Colon (tissue), 2 donors: ENCODE measurements around the gene ELL2.

ENCODE experiments used
- FAIRE-seq: peaks from 2 replicates; lab custom pipeline; 2012; peaks lifted over from hg19 to GRCh38; lab: Jason Lieb, UNC
- donor health status: control.
- donor health status: control.

Gene ELL2

DNA sequence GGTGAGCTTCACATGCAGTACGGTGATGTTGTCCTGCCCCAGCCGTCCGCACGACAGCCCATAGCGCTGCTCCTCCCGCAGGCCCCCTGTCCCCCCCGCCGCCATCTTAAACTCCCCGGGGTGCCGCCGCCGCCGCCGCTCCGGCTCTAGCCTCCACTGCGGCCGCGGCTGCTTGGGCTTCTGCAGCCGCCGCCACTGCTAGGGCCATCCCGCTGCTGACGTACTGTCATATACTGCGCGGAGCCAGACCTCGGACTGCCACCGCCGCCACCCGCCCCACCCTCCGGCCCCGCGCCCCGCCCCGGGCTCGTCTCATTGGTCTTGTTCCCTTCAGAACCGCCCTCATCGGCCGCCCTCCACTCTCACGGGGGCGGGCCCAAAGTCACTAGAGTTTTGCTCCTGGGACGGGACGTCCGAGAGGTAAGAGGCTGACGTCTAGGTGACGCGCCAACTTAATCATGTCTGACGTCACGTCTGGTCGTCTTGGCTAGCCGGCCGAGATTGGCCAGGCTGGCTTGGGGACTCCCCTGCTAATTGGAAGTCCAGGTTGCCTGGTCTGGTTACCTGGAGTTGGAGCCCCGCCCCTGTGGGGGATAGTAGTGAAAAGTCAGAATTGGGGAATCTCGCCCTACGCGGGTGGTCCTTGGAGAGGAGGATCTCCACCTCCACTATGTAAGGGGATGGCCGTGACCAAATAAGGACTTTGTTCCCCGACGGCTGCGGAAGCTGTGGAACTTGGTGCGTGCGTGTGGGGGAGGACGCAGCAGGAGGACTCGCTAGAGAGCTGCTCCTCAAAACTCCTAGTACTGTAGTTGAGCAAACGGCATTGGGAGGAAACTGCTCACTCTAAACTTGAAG is at the start of gene ELL2:
TSS of gene ELL2 (minus strand) at position 235 of the 858 bp plus-strand sequence. CDS start at position 105, 130 bp downstream.
- peak; percentile 64 for FAIRE-seq

DNA sequence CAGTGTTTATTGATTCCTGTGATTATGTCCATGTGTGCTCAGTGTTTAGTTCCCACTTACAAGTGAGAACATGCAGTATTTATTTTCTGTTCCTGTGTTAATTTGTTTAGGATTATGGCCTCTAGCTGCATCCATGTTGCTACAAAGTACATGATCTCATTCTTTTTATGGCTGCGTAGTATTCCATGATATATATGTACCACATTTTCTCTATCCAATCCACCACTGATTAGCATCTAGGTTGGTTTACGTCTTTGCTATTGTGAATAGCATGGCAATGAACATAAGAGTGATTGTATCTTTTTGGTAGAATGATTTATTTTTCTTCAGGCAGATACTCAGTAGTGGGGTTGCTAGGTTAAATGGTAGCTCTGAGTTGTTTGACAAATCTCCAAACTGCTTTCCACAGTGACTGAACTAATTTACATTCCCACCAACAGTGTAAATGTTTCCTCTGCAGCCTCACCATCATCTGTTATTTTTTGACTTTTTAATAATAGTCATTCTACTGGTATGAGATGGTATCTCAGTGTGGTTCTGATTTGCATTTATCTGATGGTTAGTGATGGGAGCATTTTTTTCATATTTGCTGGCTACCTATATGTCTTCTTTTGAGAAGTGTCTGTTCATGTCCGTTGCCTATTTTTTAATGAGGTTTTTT is 47.5 kb upstream of the ELL2 start:
- FAIRE-seq = no peak

DNA sequence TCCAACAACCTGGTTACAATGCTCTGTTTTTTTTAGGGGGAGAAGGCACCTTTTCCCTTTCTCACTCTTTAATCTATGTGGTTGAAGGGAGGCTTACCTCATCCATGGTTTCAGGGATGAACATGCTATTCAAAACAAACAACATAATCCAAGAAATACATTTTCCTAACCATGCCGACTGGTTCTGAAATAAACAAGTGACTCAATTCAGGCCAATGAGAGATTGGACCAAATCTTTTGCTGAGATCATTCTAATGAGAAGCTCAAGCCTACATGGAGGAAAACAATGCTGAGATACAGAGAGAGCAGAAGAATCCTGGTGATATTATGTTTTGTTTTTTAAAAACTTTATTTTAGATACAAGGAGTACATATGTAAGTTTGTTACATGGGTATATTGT is 46.8 kb upstream of the ELL2 start:
- FAIRE-seq = no peak

DNA sequence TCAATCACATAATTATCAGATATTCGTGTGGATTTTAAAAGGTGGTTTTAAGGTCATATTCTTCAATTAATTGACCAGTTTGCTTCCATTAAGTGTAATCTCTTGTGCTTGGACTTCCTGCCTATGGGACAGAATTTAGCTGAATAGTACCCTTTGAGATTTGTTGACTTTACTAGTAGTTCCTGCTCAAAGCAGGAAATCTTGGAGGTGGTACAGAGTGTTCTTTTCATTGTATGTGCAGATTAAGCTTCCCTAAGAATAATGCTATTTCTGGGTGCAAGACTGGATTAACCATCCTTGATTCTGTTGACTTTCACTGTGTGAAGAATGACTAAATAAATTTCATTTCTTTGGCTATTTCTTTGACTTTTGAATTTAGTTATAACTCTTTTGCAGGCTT is 45.4 kb upstream of the ELL2 start:
- no peak for FAIRE-seq

DNA sequence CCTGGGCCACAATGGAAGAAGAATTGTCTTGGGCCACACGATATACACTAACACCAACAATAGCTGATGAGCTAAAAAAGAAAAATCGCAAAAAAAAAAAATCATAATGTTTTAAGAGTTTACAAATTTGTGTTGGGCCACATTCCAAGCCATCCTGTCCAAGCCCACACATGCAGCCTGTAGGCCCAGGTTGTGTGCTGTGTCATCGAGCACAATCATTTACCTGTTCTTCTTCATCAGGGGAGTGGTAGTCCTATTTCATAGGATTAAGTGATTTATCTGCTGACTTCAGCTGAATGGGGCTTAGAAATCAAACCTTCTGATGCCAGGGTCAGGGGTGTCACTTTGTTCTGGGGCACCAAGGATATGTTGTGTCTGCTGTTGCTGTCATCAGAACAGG is 44.6 kb upstream of the ELL2 start:
- FAIRE-seq = no peak

DNA sequence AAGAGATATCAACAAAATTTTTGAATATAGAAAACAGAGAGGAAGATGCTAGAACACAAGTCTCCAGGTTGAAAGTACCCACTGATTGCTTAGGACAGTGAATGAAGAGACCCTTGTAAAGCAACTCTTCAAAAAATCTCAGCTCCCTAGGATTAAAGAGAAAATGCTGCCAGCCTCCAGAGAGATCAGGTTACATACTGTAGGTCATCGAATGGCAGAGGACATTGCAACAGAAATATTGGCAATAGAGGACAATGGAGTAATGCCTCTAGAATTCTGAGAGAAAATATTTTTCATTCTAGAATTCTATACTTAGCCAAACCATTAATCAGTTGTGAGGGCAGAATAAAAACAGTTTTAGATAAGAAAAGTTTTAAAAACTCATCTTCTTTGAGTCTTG is 43.1 kb upstream of the ELL2 start:
- no peak for FAIRE-seq

DNA sequence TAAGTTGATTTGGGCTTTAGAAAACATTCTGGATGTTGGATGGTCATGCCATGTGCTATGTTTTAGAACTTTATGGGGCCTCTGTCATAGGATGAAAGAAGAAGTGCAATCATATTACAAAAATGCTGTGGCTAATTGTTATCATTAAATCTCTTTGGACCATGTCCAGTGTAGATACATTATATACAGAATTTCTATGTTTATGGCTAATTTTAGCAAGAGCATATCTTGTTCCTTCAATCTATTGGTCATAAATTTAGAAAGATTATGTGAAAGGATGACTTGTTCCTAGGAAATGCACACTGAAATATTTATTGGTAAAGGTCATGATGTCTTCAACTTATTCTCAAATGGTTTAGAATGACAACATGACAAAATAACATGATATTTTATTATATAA is 42.4 kb upstream of the ELL2 start:
- FAIRE-seq = no peak

DNA sequence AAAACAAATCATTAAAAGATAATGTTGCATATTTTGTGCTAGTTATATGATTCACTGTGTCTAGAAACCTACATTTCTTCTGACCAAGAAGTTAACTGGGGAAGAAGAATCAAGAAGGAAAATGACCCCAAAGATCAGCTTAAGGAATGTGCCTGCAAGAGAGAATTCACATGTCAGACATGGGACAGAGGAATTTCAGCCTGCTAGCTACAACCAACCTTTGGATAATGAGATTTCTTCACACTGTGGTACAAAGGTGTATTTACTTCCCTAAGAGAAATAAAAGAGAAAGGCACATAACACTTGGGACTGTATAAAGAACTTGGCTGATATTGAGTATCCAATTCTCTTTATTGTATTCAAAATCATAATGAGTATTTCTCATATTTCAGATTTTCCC is 39.6 kb upstream of the ELL2 start:
- FAIRE-seq = no peak

DNA sequence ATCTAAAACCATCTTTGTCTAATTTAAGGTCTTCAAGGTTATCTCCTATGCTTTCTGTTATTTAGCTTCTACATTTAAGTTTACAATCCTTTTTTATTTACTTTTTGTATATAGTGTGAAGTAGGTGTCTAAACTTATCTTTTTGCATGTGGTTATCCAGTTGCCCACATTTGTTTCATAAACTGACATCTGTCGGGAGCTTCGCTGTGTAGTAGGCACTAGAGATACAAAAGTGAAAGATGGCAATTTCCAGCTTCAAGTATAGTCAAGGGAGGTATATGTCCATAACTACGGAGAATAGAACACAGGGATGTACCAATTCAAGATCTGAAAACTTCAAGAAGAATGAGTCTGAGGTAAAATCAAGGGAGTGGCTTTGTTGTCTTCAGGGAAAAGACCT is 38.7 kb upstream of the ELL2 start:
- no peak for FAIRE-seq

DNA sequence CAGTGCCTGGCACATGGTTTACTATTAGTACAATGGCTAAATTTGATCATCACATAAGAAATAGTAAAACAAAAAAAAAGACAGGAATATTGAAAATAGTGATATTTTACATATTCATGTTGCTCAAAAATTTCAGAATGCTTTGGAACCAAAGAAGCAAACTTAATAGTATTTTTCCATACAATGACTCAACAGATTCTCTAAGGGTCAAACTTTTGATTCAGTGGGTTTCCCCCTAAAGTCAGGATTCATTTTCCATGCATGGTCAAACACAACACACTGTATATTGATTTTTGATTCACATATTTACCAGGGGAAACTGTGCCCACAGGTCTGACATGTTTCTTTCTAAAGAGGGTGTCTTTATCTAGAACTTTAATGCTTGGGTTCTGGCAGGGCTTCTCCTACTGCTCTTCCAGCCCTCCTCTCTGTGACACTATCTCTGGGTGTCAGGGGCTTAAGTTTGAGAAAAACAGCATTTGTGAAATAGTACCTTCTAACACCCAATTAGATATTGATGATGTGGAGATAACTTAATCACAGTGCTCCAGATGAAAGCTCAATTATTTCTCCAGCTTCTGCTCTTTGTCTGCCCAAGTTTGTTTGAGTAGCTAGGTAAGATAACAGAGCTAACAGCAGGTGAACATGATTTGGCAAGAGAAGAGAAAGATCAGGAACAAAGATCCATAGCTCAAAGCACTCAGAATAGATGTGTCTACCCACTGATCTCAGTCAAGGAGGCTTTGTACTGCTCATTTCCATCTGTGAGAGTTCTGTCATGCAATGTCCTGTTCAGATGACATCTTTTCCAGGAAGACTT is 35.5 kb upstream of the ELL2 start:
- FAIRE-seq = no peak

DNA sequence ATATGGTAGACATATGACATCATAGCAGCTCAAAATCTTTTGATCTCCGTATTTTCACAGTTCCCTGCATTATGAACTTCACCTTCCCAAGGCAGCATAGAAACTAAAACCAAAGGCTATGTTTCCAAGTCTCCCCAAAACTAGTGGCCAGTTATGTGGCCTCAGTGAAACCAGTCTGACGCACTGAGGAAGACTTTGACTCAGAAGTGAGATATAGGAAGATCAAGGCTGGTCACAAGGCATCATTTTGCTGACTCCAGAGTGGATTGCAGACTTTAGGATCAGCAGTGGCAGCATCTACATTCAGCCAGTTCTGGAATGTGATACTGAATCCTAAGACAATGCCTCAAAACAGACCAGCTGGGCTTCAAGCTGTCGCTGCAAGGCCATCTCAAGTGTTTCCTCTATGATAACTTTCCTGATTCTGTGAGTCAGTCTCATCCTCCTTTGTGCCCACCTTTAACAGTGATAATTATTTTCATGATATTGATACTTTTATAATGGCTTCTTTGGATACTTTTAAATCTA is 34.4 kb upstream of the ELL2 start:
- no peak for FAIRE-seq

DNA sequence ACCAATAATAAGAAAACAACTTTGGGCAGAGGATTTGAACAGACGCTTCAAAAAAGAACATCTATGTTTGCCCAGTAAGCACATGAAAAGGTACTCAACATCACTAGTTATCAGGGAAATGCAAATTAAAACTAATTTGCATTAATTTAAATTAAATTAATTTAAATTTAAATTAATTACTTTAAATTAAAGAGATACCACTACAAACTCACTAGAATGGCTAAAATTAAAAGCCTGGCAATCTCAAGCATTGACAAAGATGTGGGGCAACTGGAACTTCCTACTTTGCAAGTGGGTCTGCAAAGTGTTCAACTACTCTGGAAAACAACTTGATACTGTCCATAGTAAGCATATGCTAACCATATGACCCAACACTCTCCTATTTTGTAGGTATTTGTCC is 32.1 kb upstream of the ELL2 start:
- no peak for FAIRE-seq

DNA sequence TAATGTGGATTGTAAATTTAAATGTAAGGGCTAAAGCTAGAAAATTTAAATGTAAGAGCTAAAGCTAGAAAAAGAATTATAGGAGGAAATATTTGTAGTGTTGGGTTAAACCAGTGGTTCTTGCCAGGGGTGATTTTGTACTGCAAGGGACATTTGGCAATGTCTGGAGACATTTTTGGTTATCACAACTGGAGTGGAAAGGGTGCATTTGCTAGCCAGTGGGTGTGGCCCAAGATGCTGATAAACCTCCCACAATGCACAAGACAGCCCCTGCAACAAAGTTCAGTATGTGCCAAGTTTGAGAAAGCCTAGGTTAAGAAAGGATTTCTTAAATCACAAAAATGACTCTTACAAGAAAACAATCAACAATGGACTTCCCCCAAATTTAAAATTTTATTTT is 31.6 kb upstream of the ELL2 start:
- no peak for FAIRE-seq

DNA sequence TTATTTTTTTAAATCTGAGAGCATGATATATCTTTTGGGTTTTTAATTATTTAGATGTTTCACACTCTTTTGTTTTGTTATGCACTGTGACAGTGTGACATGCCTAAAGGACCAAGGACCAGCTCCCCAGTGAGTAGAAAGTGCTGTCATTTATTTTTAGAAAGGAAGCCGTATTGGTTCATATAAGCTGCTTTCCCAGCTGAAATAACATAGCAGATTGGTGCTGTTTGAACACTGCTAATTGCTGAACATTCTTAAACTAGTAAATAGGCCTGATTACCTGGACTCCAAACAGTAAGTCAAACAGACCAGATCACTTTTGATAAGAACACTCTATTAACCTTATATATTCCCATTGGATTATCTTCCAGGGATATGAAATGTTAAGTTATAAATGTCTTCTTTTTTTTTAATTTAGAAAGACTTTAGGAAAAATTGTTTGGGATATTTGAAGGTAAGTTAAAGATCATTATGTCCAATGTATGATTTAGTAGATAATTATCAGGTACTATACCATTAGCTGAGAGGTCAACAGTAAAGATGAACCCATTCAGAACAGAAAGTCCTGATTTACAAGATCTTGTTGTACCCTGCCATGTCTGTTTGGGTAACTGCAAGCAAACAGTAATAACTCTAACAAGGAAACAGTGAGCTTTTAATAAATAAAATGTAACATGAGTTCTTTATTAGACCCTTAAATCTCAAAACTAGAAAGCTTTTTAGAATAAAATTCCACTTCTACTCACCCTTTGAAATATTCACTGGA is 27.8 kb upstream of the ELL2 start:
- FAIRE-seq = no peak

DNA sequence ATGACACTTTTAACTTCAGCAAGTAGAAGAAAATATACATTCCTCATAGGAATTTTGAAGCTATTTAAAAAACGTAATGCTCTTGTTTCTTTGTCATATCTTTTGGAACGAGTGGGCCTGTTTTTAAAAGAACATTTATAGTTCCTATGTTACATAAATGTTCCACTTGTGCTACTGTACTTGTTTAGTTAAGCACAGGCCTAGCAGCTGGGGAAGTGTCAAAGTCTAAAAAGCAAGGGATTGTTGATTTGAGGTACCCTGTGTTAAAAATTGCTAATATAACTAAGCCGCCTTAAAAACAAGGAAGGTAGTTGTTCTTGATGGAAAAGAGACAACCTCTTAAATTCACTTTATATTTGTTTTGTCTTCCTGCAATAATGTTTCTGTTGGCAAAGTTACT is 27.2 kb upstream of the ELL2 start:
- no peak for FAIRE-seq

DNA sequence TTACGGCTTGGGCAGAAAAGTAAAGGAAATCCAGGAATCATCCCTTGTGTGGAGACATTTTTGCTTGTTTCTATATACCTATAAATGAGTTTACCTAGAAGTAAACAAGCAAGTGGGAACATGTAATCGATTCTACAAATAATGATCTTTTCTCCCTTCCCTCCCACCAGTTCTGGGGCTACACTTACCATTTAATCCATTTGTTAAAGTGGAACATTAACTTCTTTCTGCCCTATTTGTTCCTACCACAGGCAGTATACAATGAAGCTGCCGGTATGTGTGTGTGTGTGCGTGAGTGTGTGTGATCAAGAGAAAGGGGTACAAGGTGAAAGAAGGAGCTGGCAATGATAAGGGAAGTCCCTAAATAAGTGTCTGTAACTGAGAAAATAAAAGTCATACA is 26.4 kb upstream of the ELL2 start:
- FAIRE-seq = no peak

DNA sequence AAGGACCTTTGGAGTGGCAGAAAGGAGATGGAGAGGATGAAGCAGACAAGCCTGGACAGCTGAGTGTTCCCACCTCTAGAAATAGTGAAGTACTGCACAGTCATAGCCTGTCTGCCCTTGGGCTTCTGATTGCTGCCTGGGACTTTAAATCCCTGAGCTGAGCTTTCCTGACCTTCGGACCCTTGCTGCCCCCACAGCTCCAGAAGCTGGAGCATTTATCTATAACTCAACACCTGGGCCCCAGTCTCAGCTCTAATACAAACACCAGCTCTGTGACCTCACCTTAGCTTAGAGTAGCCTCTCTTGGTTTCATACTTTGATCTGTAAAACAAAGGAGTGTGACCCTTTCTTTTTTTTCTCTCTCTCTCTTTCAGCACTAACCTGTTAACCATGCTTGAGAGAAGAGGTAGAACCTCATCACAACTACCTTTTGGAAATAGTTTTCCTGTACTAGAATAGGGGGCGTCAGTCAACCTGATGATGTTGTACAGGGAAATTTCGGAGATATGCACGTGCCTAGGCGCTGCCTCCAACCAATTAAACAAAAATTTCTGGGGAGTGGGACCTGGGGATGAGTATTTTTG is 25.4 kb upstream of the ELL2 start:
- FAIRE-seq = no peak

DNA sequence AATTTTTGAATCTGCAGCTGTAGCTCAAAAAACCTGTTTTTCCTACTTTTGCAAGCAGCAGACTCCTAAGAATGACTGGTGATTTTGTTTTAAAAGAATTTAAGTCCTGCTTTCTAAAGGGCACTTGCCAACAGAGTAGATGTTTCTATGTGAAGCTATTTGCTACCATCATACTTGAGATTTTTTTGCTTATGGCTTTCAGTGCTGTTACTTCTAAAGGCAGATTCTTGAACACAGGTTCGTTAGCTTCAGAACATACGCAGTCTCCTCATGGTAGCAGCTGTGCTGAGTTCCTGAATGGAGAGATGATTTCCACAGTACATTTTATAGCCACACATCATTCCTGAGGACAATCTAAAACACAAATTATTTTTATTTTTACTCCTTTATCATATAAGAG is 24.4 kb upstream of the ELL2 start:
- FAIRE-seq = no peak

DNA sequence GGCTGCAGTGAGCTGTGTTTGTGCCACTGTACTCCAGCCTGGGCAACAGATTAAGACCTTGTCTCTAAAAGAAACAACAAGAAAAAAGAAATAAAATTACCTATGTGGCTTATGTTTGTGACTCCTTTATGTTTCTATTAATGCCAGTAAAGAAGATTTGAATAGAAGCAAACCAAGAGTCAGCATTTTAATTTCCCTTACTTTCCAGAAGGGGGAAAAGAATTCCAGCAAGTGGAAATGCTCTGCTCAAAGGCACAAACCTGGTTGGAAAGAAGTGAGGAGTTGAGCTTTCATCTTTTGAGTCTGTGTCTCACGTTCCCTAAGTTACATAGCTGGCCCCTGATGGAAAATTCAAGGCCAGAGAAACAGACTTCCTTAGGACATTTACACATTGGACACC is 23.6 kb upstream of the ELL2 start:
- no peak for FAIRE-seq

DNA sequence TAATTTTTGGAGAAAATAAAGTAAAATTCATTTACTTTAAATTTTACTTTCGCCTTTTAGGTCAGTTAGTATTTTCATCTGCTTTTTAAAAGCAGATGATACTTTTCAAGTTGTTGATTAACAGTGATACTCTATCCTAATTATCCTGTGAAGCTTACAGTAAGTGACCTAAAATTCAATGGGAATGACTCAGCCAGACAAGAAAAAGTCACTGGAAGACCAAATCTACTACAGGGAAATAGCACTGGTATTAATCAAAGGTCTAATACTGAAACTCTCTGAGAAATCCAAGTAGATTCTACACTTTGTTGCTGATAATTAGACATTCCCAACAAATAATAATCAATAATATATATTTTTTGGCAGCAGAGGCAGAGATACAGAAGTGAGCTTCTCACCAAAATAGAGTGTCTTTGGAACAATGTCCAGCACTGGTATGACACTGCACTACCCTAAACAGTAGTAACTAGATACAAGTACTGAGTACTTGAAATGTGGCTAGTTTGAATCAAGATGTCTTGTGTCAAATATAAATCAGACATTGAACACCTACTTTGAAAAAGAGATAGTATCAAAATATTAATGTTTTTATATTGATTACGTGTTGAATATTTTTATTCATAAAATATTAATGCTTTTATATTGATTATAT is 22.8 kb upstream of the ELL2 start:
- FAIRE-seq = no peak

DNA sequence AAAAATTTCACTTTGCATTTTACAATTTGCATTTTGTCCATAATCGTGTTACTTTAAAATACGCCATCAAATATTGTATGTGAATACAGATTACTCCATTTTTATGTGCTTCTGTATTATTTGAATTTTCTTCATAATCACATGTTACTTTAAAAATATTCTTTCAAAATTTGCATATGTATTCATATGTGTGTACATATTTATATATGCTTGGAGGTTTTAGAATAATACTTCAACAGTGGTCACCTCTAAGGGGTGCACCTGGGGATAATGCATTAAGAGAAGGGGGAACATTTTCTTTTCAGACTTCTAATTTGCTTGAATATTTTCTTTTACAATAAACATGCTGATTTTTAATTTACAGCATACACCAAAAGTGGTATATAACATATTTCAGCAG is 21.9 kb upstream of the ELL2 start:
- FAIRE-seq = no peak
